ENCODE measurements around the gene AKR1B1.

DNA sequence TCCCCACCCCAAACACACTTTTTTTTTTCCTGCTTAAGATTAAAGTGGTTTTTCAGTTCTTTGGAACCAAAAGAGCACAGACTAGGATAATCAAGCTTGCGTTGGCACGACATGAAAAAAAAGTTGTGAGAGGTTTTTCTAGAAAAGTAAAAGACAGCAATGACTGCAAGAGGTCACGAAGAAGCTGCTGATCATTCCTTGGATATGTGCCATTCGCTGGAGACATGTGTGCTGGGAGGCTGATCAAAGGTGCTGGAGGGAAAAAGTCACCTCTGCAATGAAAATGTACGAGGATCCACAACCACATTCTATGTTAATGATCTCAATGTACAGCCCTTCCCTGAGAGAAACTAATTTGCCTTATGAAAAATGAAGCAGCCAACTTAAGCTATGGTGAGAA is 5.4 kb downstream of the AKR1B1 start:
- TF ChIP-seq, protein P1, sequence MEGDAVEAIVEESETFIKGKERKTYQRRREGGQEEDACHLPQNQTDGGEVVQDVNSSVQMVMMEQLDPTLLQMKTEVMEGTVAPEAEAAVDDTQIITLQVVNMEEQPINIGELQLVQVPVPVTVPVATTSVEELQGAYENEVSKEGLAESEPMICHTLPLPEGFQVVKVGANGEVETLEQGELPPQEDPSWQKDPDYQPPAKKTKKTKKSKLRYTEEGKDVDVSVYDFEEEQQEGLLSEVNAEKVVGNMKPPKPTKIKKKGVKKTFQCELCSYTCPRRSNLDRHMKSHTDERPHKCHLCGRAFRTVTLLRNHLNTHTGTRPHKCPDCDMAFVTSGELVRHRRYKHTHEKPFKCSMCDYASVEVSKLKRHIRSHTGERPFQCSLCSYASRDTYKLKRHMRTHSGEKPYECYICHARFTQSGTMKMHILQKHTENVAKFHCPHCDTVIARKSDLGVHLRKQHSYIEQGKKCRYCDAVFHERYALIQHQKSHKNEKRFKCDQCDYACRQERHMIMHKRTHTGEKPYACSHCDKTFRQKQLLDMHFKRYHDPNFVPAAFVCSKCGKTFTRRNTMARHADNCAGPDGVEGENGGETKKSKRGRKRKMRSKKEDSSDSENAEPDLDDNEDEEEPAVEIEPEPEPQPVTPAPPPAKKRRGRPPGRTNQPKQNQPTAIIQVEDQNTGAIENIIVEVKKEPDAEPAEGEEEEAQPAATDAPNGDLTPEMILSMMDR (conservative IDR thresholded peaks at IDR 0.05; ENCODE audit: low read depth, low read length) = no peak
- no peak for TF ChIP-seq EZH2 (IDR thresholded peaks at IDR 0.05; ENCODE audit: low read length, unreplicated experiment)
- no peak for TF ChIP-seq EZH2phosphoT487 (IDR thresholded peaks at IDR 0.05; ENCODE audit: borderline replicate concordance, low read length)
